ENCODE measurements around the gene CACNG3. TPM values are rescaled to one million over a fixed set of nuclear protein-coding genes. Genes with fewer than 3 reads are reported as not detected.
A peak's percentile ranks its signal among the peaks of the same experiment; 100 is the strongest.
"Not testable (repeated sequence)": the region's sequence is repeated elsewhere in the genome, so short reads cannot be mapped to it uniquely, and the experiment has no call there.

CACNG3 gene
- total RNA-seq, 1 donor from 2014 or later, result not detected

DNA sequence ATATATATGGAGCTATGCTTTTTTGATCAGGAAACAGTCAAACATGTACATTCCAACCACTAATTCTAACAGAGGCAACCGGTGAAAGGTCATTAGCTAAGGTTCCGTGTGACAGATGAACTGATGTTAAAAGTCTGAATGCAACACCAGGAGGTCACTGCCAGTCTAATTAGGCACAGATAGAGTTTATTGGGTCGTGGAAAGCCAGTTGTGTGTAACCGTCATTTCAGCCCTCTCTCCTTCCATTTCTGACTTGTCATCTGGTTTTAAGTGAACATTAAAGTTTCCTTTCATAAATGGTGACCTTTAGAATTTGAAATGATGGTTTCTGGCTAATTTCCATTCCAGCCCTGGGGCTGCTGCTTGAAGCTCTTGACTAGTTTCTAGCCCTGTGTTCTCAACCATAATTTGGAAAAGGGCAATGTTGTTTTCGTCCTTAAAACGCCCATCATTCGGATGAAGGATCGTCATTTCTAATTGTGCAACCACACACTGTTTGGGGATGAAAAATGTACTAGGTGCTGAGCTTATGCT is 23.9 kb downstream of the CACNG3 start:
- no peak for DNase-seq (ENCODE audit: low read depth in 2 of 2)

GRCh38 chr16:24281466-24281865 is 25.3 kb downstream of the CACNG3 start:
- no peak for DNase-seq (ENCODE audit: low read depth in 2 of 2)

DNA sequence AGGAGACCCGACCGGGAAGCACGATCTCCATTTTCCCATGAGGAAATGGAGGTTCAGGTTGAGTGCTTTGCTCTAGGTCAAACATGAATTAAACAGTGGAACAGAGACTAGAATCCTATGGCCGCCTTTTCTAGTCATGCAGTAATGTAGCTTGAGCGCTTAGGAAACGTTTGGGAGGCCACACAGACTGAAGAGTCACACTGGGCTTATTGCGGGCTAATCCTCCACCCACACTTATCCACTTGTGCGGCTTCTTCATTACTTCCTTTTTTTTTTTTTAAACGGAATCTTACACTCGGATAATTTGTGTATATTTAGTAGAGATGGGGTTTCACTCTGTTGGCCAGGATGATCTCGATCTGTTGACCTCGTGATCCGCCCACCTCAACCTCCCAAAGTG is 26.0 kb downstream of the CACNG3 start:
- DNase-seq (ENCODE audit: low read depth in 2 of 2), result no peak

- no peak for DNase-seq (ENCODE audit: low read depth in 2 of 2)
These were observed 30.7 kb downstream of the CACNG3 start for GRCh38 chr16:24286741-24287405.

DNA sequence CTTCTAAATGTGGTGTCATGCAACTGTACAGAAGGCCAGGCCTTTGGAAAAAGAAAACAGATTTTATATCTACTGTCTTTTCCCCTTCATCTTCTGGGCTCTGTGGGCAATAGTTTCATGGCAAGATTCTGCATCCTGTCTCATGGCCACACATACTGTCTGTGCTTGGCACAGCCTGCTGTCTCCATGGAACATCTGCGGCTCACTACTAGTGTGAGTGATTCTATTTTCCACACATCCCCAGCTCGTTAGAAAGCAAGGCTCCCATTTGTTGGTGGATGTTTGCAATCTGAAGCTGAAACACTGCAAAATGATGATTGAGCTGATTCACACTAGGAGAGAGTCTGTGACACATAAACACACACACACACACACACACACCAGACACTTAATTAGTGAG is 32.4 kb downstream of the CACNG3 start:
- no peak for DNase-seq (ENCODE audit: low read depth in 2 of 2)

DNA sequence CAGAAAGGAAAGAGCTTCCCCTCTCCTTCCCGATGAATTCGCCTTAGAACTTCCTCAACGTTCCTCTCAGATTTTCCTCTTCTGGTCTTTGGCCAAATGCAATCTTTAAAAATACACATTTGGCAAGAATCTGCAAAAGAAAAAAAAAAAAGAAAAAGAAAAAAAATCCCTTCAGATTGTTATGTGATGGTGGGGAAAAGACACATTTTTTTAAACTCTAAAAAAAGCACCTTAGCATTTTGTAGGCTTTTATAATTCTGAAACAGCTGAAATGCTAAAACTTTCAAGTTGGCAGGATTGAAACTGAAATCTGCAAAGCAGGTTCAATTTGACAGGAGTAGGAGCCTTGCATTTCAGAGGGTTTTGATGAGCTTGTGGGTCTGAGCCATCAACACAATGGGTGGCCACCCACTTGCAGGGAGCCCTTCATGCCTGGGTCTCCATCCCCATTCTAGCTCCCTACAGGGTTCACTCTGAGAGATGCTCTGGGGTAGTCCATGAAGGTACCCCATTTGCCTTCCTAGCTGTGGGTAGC is 33.1 kb downstream of the CACNG3 start:
- no peak for DNase-seq (ENCODE audit: low read depth in 2 of 2)

- DNase-seq (ENCODE audit: low read depth in 2 of 2), result no peak
These were observed 35.8 kb downstream of the CACNG3 start for GRCh38 chr16:24291932-24292331.

DNA sequence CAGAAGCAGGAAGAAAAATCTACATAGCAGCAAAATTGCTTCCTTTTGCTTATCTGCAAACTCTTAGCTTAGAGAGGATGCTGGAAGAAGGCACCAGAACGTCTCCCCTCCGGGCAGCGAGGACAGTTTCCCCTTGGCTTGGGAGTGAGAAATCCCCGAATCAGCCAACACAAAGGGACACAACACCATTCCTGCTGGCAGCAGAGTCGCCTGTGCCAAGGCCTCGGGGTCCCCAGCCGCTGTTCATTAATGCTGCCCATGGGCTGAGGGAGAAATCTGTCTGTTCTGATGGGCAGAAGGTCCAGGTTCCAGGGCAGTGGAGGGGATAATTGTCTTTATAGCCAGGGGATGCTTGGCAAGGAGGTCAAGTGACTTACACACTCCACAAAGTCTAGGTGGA is 38.0 kb downstream of the CACNG3 start:
- DNase-seq (ENCODE audit: low read depth in 2 of 2), result no peak

- DNase-seq (ENCODE audit: low read depth in 2 of 2), result no peak
These were observed 41.2 kb downstream of the CACNG3 start for GRCh38 chr16:24297375-24297774.

- DNase-seq (ENCODE audit: low read depth in 2 of 2), result no peak
These were observed 42.5 kb downstream of the CACNG3 start for GRCh38 chr16:24298548-24299167.

DNA sequence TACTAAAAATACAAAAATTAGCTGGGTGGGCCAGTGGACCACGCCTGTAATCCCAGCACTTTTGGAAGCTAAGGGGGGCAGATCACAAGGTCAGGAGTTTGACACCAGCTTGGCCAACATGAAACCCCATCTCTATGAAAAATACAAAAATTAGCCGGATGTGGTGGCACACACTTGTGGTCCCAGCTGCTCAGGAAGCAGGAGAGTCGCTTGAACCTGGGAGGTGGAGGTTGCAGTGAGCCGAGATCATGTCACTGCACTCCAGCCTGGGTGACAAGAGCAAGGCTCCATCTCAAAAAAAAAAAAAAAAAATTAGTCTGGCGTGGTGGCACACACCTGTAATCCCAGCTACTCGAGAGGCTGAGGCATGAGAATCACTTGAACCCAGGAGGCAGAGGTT is 44.6 kb downstream of the CACNG3 start:
- not testable (repeated sequence) for DNase-seq (ENCODE audit: low read depth in 2 of 2)

DNA sequence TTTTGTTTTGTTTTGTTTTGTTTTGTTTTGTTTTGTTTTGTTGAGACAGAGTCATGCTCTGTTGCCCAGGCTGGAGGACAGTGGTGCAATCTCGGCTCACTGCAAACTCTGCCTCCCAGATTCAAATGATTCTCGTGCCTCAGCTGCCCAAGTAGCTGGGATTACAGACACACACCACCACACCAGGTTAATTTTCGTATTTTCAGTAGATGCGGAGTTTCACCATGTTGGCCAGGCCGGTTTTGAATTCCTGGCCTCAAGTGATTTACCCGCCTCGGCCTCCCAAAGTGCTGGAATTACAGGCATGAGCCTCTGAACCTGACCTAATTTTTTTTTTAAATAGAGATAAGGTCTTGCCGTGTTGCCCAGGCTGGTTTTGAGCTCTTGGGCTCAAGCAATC is 46.5 kb downstream of the CACNG3 start:
- DNase-seq (ENCODE audit: low read depth in 2 of 2), result no peak

DNA sequence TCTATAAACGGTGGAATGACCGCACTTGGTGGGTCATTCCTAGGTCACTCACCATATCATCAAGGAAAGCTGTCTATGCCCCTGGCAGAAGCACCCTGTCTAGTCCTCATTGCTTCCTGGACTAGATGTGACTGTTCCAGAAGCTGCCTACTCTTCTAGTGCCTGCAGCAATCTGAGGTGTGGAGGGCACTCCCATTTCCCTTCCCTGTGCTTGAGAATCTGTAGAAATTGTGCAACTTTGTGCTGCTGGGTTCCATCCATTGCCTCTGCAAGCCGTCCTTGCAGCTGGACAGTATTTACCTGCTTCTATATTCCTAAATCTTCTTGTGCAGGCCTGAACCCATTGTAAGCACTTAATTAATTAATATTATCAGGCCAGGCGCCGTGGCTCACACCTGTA is 52.1 kb downstream of the CACNG3 start:
- DNase-seq (ENCODE audit: low read depth in 2 of 2), result no peak

DNA sequence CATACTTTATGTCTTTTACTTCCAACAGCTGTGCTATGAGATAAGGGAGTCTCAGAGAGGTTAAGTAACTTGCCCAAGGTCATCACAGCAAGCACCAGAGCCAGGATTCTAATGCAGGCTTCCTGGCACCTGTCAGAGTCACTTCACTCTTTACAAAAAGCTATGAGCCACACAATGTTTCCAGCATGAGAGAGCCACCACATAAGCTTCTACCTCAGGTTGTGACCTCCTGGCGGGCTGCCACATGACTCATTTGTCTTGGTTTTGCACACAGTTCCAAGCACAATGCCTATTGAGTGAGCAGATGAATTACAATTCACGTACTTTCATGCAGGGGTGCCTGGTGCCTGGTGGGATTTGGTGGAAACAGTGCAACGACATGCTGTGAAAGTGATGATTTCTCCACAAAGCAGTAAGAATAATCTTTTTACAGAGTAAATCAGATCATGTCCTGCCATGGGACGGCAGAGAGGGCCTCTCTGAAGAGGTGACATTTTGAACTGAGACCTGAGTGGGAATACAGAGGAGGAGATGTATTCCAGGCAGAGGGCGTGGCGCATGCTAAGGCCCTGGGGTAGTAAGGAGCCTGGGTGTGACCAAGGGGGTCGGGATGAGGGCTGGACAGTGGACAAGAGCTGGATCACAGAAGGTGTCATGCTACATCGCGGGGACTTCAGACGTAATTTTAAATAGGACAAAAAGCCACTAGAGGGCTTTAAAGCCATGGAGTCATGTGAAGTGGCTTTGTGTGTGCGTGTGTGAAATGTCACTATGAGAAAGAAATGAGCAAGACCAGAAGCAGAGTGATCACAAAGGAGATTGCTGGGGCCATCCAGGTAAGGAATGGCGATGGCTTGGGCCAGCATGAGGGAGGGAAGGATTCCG is 53.4 kb downstream of the CACNG3 start:
- DNase-seq (ENCODE audit: low read depth in 2 of 2), result peak; percentile 40 to 66

- no peak for DNase-seq (ENCODE audit: low read depth in 2 of 2)
These were observed 59.2 kb downstream of the CACNG3 start for GRCh38 chr16:24315343-24315742.

- DNase-seq (ENCODE audit: low read depth in 2 of 2), result no peak
These were observed 62.5 kb downstream of the CACNG3 start for GRCh38 chr16:24318680-24319079.

DNA sequence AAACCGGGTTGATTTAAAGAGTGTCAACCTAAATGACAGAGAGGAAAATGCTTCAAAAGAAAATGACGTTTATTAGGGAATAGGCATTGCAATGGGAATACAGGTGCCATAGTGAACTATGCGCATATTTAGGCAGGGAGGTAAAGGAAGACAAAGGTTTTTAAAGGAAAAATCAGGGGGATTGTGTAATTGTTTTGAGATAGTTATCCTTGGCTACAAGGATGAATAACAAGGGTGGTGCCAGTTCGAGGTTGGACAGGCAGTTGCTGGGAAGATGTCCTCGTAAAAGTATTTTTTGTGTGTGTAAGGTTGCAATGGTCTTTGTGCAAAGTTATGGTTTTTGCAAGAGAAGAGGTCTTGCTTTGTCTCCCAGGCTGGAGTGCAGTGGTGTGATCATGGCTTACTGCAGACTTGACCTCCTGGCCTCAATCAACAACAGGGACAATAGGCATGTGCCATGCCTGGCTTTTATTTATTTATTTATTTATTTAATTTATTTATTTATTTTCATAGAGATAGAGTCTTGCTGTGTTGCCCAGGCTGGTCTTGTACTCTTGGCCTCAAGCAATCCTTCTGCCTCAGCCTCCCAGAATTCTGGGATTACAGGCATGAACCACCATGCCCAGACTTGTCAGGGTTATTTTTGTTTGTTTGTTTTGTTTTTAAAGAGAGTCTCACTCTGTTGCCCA is 63.1 kb downstream of the CACNG3 start:
- DNase-seq (ENCODE audit: low read depth in 2 of 2), result no peak

DNA sequence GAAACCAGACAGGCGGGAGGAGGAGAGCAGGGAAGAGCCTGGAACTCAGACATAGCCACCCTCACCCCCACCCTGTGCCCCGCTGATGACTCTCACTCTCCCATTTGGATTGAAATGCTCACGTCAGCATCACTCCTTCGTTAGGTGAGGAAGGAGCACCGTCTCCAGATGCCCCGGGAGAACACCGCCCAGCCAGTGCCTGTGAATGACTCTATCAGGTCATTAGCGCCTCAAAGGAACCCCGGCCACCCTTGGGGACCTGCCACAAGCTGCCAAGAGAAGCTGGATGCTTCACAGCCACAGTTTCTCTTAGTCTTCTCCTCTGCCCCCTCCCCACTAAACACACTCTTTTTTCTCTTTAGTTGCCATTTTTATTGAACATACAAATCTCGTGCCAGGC is 66.0 kb downstream of the CACNG3 start:
- DNase-seq (ENCODE audit: low read depth in 2 of 2), result no peak

GRCh38 chr16:24324421-24324820 is 68.3 kb downstream of the CACNG3 start:
- DNase-seq (ENCODE audit: low read depth in 2 of 2), result no peak

- no peak for DNase-seq (ENCODE audit: low read depth in 2 of 2)
These were observed 72.8 kb downstream of the CACNG3 start for GRCh38 chr16:24328835-24329452.

DNA sequence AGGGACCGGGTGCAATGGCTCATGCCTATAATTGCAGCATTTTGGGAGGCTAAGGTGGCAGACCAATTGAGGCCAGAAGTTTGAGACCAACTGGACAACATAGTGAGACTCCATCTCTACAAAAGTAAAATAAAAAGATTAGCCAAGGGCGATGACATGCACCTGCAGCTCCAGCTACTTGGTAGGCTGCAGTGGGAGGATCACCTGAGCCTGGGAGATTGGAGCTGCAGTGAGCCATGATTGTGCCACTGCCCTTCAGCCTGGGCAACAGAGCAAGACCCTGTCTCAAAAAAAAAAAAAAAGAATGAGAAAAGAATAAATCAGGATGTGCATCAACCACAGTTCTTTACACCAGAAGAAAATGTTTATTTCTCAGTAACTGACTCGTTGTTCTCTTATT is 76.0 kb downstream of the CACNG3 start:
- no peak for DNase-seq (ENCODE audit: low read depth in 2 of 2)
